Adipocyte (in vitro differentiated cells): Measurements from ENCODE around the gene MYO6.
"Not testable (repeated sequence)": the region's sequence is repeated elsewhere in the genome, so short reads cannot be mapped to it uniquely, and the experiment has no call there.

Experiments used
- DNase-seq: peaks from one replicate; pipeline ENCODE4 v3.0.0-alpha.2; 2015; ENCODE audit warnings: low read depth
- H3K27me3 ChIP-seq: replicated peaks from 2 replicates; pipeline ENCODE4 v1.7.0; 2013; ENCODE audit warnings: mild to moderate bottlenecking, low read length, moderate library complexity; ENCODE audit not compliant: control insufficient read depth, insufficient read depth
- H3K36me3 ChIP-seq: 2 replicates; pipeline ENCODE4 v1.7.0; 2013; ENCODE audit warnings: low read length, mild to moderate bottlenecking, moderate library complexity; ENCODE audit not compliant: control insufficient read depth, insufficient read depth, severe bottlenecking
- H3K4me1 ChIP-seq: 2 replicates; pipeline ENCODE4 v1.7.0; 2013; ENCODE audit warnings: mild to moderate bottlenecking, low read length, moderate library complexity; ENCODE audit not compliant: control insufficient read depth, insufficient read depth
- H3K4me3 ChIP-seq: 2 replicates; pipeline ENCODE4 v1.7.0; 2013; ENCODE audit warnings: mild to moderate bottlenecking, low read length, moderate library complexity
- H3K9ac ChIP-seq: 2 replicates; pipeline ENCODE4 v1.7.0; 2013; ENCODE audit warnings: mild to moderate bottlenecking, low read length, moderate library complexity
- H3K9me3 ChIP-seq: 2 replicates; pipeline ENCODE4 v1.7.0; 2013; ENCODE audit warnings: mild to moderate bottlenecking, low read length, moderate library complexity; ENCODE audit not compliant: control insufficient read depth

MYO6 gene

GRCh38 chr6:75893776-75894152 is 144.7 kb downstream of the MYO6 start:
- Histone ChIP-seq H3K9me3 (no peaks in the 10 kb centered on the region), H3K4me3 (no peak overlapping the region), H3K9ac (no peak overlapping the region), H3K36me3 (peaks cover 17% of the 10 kb centered on the region), H3K27me3 (no peaks in the 10 kb centered on the region), H3K4me1 (no peaks in the 10 kb centered on the region)
- DNase-seq, result no peak

GRCh38 chr6:75896526-75896925 is 147.5 kb downstream of the MYO6 start:
- Histone ChIP-seq H3K9me3 (no peaks in the 10 kb centered on the region), H3K9ac (no peak overlapping the region), H3K4me1 (no peaks in the 10 kb centered on the region), H3K4me3 (no peak overlapping the region), H3K27me3 (no peaks in the 10 kb centered on the region), H3K36me3 (peaks cover 10% of the 10 kb centered on the region)
- DNase-seq, result no peak

DNA sequence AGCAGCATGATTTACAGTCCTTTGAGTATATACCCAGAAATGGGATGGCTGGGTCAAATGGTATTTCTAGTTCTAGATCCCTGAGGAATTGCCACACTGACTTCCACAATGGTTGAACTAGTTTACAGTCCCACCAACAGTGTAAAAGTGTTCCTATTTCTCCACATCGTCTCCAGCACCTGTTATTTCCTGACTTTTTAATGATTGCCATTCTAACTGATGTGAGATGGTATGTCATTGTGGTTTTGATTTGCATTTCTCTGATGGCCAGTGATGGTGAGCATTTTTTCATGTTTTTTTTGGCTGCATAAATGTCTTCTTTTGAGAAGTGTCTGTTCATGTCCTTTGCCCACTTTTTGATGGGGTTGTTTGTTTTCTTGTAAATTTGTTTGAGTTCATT is 151.2 kb downstream of the MYO6 start:
- not testable (repeated sequence) for DNase-seq, H3K27me3 ChIP-seq, H3K36me3 ChIP-seq, H3K4me1 ChIP-seq, H3K4me3 ChIP-seq, H3K9ac ChIP-seq, H3K9me3 ChIP-seq

GRCh38 chr6:75905129-75905528 is 156.1 kb downstream of the MYO6 start:
- H3K4me1 ChIP-seq, H3K9ac ChIP-seq, H3K36me3 ChIP-seq, DNase-seq, H3K4me3 ChIP-seq, H3K9me3 ChIP-seq, H3K27me3 ChIP-seq: not testable (repeated sequence)

- H3K4me1 ChIP-seq, result no peaks in the 10 kb centered on the region
- H3K36me3 ChIP-seq, result no peaks in the 10 kb centered on the region
- H3K4me3 ChIP-seq, result no peak overlapping the region
- no peak overlapping the region for H3K9ac ChIP-seq
- H3K27me3 ChIP-seq, result no peaks in the 10 kb centered on the region
- DNase-seq, result no peak
- H3K9me3 ChIP-seq, result no peaks in the 10 kb centered on the region
Measured at GRCh38 chr6:75906871-75907270, 157.8 kb downstream of the MYO6 start.

- Histone ChIP-seq H3K36me3 (no peaks in the 10 kb centered on the region), H3K9me3 (no peaks in the 10 kb centered on the region), H3K4me1 (no peaks in the 10 kb centered on the region), H3K9ac (no peak overlapping the region), H3K4me3 (no peak overlapping the region), H3K27me3 (no peaks in the 10 kb centered on the region)
- DNase-seq, result no peak
Measured at GRCh38 chr6:75907444-75907843, 158.4 kb downstream of the MYO6 start.

DNA sequence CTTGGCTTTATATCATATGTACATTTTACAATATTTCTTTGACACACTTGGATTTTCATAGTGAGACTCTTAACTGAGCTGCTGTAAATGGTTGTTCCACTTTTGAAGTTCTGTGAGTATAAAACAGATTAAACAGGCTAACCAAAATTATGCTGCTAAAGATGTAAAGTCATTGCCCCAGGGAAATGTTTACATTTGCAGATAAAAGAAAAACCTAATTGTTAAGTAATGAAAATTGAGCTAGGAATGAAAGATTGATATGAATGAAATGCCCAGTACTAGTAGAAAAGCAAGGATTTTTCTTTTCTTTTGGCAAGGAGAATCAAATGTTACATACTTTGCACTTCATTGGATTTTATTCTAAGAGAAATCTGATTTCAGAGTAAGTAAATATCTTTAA is 164.0 kb downstream of the MYO6 start:
- Histone ChIP-seq H3K4me1 (no peaks in the 10 kb centered on the region), H3K27me3 (no peaks in the 10 kb centered on the region), H3K9me3 (no peaks in the 10 kb centered on the region), H3K9ac (no peak overlapping the region), H3K4me3 (no peak overlapping the region), H3K36me3 (peaks cover 24% of the 10 kb centered on the region)
- no peak for DNase-seq

DNA sequence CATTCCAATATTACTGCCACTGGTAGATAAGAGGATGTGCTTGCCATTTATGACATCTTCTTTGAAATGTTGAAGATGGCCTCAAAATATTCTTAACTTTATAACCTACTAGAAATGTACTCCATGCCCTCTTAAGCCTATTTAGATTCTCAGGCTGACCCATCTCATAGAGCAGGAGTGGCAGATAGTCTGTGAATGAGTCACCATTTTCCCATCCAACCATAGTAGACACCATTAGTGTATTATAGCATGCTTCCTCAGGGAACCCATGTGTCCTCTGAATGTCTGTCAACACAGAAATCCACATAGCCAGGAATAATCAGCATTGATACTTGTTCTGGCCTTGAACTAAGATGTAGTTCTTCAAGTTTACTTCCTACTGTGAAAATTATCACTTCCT is 173.2 kb downstream of the MYO6 start:
- Histone ChIP-seq H3K4me3 (no peak overlapping the region), H3K27me3 (no peaks in the 10 kb centered on the region), H3K4me1 (no peaks in the 10 kb centered on the region), H3K36me3 (peaks cover 20% of the 10 kb centered on the region), H3K9ac (no peak overlapping the region), H3K9me3 (no peaks in the 10 kb centered on the region)
- no peak for DNase-seq

DNA sequence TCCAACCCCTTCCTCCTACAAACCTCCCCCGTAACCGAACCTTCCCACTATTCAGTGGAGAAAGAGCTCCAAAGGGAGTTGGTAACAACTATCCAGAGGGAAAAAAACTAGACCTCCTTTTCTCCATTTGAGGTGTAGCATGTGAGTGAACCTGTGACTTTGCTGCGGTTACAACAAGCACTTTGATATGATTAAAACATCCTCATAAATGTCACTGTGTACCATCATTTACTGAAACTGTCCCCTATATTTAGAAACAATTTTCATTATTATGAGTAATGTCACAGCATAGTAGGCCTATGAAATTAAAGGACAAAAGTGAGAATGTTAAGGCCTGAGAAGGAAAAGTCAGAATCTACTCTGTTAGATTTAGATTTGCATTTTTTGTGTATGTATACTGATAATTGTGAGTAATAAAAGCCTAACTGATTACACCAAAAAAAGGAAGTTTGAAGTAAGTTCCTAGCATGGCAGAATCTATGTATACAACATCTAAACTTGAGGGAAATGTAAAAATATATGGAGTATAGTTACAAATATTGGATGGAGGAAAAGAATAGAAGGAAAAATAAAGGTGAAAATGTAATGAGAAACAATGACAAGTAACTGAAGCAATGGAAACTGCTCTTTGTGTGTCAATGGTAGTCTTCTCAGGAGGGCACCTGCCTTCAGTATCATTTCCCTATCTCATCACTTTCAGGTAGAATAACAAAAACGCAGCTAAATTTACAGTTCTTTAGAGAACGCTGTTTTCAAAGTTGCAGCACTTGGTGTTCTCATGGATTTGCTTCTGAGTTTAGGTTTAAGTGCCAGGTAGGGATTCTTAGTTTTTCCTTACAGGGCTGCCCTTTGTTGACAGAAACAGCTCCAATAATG is 177.5 kb downstream of the MYO6 start:
- H3K9me3 ChIP-seq, result no peaks in the 10 kb centered on the region
- H3K4me1 ChIP-seq, result peaks cover 9% of the 10 kb centered on the region
- no peak overlapping the region for H3K9ac ChIP-seq
- DNase-seq, result no peak
- H3K27me3 ChIP-seq, result no peaks in the 10 kb centered on the region
- no peaks in the 10 kb centered on the region for H3K36me3 ChIP-seq
- no peak overlapping the region for H3K4me3 ChIP-seq

- Histone ChIP-seq H3K4me3 (no peak overlapping the region), H3K36me3 (no peaks in the 10 kb centered on the region), H3K9ac (no peak overlapping the region), H3K4me1 (peaks cover 15% of the 10 kb centered on the region), H3K9me3 (no peaks in the 10 kb centered on the region), H3K27me3 (peaks cover 6% of the 10 kb centered on the region)
- DNase-seq, result no peak
Measured at GRCh38 chr6:75931011-75931680, 182.1 kb downstream of the MYO6 start.

DNA sequence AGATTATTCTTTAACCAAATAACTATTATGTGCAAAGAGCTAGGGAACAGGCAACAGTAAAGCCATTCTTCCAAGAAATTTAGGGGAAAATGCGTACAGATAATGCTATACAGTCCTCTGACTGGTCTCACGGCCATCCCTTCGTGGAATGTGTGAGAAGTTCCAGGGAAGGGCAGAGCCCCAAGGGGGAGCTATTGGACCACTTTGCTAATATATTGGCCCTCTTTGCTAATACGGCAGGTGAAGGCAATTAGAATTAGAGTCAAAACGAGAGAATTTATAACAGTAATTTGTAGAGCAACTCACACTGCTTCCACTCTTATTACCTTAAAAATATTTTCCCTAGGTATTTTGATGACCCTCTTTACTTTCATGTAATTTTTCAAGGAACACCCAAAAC is 183.0 kb downstream of the MYO6 start:
- Histone ChIP-seq H3K27me3 (peaks cover 13% of the 10 kb centered on the region), H3K36me3 (no peaks in the 10 kb centered on the region), H3K4me1 (peaks cover 15% of the 10 kb centered on the region), H3K9me3 (no peaks in the 10 kb centered on the region), H3K4me3 (no peak overlapping the region), H3K9ac (no peak overlapping the region)
- DNase-seq, result no peak
